Esophagus mucosa (tissue), 1 donor: ENCODE measurements around the gene D2HGDH. TPM values are rescaled to one million over a fixed set of nuclear protein-coding genes. Genes with fewer than 3 reads are reported as not detected.

Experiments used
- total RNA-seq: library from RNA; stranded (reverse); gene quantifications from one replicate; pipeline ENCODE4 v1.2.4, GENCODE V29; 2023
- donor health status: DM: yes; HTN: yes; CAD: no.

The D2HGDH gene
- total RNA-seq, 1 donor from 2014 or later: 20.1 TPM

Other genes starting within 250 kb of the D2HGDH start
- 82.4 TPM for gene STK25, start 226.0 kb upstream of the D2HGDH start, total RNA-seq
- gene BOK, start 175.9 kb upstream of the D2HGDH start, total RNA-seq: 35.0 TPM
- 38.9 TPM for gene THAP4, start 97.5 kb upstream of the D2HGDH start, total RNA-seq
- gene ATG4B, start 96.9 kb upstream of the D2HGDH start, total RNA-seq: 38.3 TPM
- 32.4 TPM for gene DTYMK, start 47.8 kb upstream of the D2HGDH start, total RNA-seq
- 16.5 TPM for gene ING5, start 32.6 kb upstream of the D2HGDH start, total RNA-seq
- not detected for gene GAL3ST2, start 42.2 kb downstream of the D2HGDH start, total RNA-seq
- not detected for gene NEU4, start 74.6 kb downstream of the D2HGDH start, total RNA-seq
- 0.20 TPM for gene PDCD1, start 124.3 kb downstream of the D2HGDH start, total RNA-seq
- not detected for gene RTP5, start 135.1 kb downstream of the D2HGDH start, total RNA-seq